Measurements from ENCODE around the gene WNT11.

The WNT11 gene

GRCh38 chr11:76206327-76207081, at the start of gene WNT11:
TSS of gene WNT11 (minus strand) at chr11:76206502. CDS start at chr11:76206407, 95 bp downstream.
- DNase-seq (ENCODE audit: low read depth) = peak; percentile 22

GRCh38 chr11:76253416-76253815, 47.1 kb upstream of the WNT11 start:
- no peak for DNase-seq (ENCODE audit: low read depth)

- DNase-seq (ENCODE audit: low read depth) = no peak
Observed at GRCh38 chr11:76252631-76253070, 46.3 kb upstream of the WNT11 start.

GRCh38 chr11:76251576-76251975, 45.3 kb upstream of the WNT11 start:
- DNase-seq (ENCODE audit: low read depth) = no peak

DNA sequence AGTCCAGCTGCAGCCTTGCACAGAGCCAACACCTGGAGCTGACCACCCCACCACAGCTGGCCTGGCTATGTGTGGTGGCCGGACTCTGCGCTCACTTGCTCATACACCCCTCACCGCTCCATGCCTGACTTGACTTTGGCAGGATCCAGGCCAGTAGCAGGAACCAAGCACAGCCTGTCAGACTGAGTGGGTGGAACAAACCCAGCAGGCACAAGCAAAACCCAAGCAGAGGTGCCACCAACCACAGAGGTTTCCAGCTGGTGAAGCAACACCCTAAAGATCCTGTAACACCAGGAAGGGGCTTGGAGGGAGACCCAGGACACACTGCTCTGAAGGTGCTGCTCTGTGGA, 44.9 kb upstream of the WNT11 start:
- no peak for DNase-seq (ENCODE audit: low read depth)

- DNase-seq (ENCODE audit: low read depth) = no peak
Observed at GRCh38 chr11:76250520-76251225, 44.4 kb upstream of the WNT11 start.

DNA sequence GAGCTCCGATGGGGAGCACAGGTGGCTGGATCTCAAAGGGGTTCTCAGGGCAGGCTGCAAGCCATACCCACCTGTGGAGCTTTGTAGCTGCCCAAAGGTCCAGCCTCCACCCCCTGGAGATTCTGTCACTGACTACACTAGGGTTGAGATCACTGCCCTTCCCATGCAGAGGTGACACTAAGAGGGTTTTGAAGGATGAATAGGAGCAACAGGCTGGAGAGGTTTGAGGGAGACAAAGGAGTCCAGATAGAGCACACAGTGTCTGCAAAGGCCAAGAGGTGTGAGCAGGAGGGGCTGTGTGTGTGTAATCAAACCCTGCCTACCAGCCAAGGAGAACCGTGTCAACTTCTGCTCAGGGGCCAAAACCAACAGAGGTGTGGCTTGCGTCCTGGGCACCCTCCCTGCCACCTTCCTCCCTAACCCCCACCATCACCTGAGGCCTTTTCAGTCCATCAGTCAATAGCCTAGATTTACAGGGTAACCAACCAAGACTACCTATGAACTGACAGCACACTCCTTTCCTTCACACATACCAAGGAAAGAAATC, 43.0 kb upstream of the WNT11 start:
- DNase-seq (ENCODE audit: low read depth) = no peak

- no peak for DNase-seq (ENCODE audit: low read depth)
Observed at GRCh38 chr11:76248210-76248609, 41.9 kb upstream of the WNT11 start.

DNA sequence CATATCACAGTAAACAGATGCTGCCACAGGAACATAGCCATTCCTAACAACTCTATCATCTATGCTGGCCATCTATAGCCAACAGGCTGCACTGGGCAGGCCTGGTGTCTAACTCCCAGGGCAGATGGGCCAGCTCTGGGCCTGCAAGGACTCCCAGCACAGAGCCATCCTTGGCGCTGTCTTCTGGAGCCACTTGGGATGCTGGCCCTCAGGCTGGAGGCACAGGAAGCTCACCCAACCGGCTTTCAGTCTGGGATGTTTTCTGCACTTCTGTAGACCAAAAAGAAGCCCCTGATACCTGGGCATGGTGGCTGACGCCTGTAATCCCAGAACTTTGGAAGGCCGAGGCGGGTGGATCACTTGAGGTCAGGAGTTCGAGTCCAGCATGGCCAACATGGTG, 40.8 kb upstream of the WNT11 start:
- no peak for DNase-seq (ENCODE audit: low read depth)

GRCh38 chr11:76246271-76246933, 40.1 kb upstream of the WNT11 start:
- DNase-seq (ENCODE audit: low read depth) = no peak

- DNase-seq (ENCODE audit: low read depth) = no peak
Observed at GRCh38 chr11:76245720-76246119, 39.4 kb upstream of the WNT11 start.

GRCh38 chr11:76244316-76244851, 38.1 kb upstream of the WNT11 start:
- no peak for DNase-seq (ENCODE audit: low read depth)

GRCh38 chr11:76243957-76244285, 37.6 kb upstream of the WNT11 start:
- no peak for DNase-seq (ENCODE audit: low read depth)

DNA sequence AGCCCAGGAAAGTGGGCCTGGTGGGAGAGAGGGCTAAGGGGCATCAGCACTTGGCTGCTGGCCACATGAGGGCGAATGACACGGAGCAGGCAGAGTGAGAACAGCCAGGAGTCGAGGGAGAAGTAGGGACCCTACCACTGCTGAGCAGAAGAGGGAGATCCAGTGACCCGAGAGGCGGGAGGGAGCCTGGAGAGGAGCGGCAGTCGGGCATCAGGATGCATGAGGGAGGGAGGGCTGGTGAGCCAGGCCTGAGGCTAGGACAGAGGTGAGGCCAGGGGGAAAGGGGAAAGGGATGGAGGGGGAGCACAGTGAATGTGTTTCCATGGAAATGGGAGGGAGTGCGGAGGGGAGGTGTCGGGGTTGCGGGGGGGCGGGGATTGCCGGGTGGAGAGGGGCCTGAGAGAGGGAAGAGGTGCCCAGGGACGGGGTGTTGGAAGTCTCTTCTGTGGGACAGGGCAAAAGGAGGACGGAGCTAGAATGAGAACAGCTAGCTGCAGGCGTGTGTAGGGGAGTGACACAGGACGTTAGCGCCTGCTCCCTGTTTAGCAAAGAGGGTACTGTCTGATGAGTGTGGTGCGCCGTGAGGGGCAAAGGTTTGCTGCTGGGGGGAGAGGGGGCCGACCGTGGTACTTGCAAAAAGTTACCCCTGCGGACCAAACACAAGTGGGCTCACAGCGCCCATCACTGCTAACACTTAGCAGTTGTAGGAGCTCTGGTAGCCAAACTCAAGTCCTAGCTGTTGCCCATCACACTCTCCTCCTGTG, 37.1 kb upstream of the WNT11 start:
- no peak for DNase-seq (ENCODE audit: low read depth)

GRCh38 chr11:76242004-76242779, 35.9 kb upstream of the WNT11 start:
- no peak for DNase-seq (ENCODE audit: low read depth)

GRCh38 chr11:76241243-76242000, 35.1 kb upstream of the WNT11 start:
- DNase-seq (ENCODE audit: low read depth) = no peak

DNA sequence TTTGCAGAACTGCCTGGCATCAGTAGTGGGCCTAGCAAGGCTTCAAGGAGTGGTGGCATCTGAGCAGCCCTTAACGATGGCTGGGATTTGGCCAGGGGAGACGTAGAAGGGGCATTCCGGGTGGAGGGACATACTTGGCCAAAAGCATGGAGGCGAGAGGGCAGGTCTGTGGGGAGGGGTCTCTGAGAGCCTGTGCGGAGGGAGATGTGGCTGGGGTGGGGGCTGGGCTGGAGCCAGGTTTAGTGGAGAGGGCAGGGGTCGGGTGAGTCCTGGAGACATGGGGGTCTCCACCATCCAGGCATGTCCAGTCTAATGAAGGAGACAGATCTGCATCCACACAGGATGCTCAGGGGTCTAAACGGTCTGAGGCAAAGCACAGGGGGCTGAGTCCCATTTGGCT, 34.4 kb upstream of the WNT11 start:
- DNase-seq (ENCODE audit: low read depth) = no peak

- DNase-seq (ENCODE audit: low read depth) = no peak
Observed at GRCh38 chr11:76240161-76240540, 33.8 kb upstream of the WNT11 start.

DNA sequence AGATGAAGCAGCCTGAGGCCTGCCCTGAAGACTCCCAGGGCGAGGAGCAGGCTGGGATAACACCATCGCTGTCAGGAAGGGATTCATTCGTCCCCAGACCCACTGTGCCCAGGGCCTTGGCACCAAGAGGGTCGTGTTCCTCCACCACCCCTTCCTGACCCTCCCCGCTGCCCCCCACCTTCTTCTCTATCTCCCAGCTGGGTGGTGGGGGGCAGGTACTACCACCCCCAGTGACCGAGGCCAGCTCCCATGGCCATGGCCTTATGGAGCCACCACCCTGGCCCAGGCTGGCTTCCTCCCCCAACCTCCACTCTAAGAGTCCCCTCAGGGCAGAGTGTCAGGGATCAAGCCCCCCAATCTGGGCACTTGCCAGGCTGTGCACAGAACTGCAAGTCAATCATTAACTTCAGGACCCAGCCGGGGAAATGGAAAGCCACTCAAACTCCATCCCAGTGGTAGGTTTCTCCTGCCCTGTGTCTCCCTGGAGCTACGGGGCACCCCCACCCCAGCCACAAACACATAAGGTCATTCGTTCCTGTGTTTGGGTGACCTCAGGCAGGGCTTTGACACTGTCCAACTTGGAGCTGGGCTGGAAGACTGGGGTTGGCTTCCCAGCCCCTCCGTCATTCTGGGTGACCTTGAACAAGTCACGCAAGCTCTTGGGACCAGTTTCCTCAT, 33.3 kb upstream of the WNT11 start:
- DNase-seq (ENCODE audit: low read depth) = no peak

DNA sequence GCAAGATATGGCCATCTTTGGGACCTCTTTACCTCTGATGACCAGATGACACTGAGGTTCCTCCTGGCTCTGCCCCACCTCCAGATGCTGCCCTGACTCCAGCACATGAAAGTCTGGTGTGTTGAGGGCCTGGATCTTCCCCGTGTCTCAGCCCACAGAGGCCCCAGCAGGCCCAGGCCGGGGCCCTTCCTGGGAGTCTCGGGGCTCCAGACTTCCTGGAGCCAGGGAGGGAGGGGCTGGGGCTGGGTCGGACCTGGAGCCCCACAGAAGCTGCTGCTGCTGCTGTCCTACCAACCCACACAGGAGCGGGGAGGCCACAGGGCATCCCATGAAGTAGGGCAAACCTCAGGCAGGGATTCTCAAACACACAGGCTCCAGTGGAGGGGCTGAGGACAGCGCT, 32.2 kb upstream of the WNT11 start:
- DNase-seq (ENCODE audit: low read depth) = no peak

All from T-helper 22 cell (primary cell).